K562 (cell line): ENCODE data around the gene IL4I1.
A peak's percentile ranks its signal among the peaks of the same experiment; 100 is the strongest.

Source experiments
- CBFB ChIP-seq: sonication (generic); formaldehyde crosslinking; IDR thresholded peaks from 2 replicates; pipeline ENCODE4 v1.4.0; 2020; ENCODE audit warnings: mild to moderate bottlenecking, missing genetic modification reagents
- CHD1 ChIP-seq: fragments of 200-600 bp; sonication (generic); IDR thresholded peaks from one replicate; pipeline ENCODE4 v1.6.1; 2012; ENCODE audit warnings: mild to moderate bottlenecking, moderate library complexity, low read length, inconsistent platforms
- CTCF ChIP-seq, 3 experiments: IDR thresholded peaks in 2 of 3; conservative IDR thresholded peaks in 1 of 3; 2 replicates each; pipeline ENCODE4 v1.5.1; 2011 to 2012; ENCODE audit warnings: low read length in 3 of 3, mild to moderate bottlenecking in 3 of 3, control low read depth in 2 of 3, improper control_type of control experiment in 1 of 3, inconsistent platforms in 1 of 3, low read depth in 1 of 3, mixed read lengths in 1 of 3, moderate library complexity in 1 of 3; ENCODE audit not compliant: insufficient read depth in 2 of 3
- EGR1 ChIP-seq: fragments of 450-650 bp; conservative IDR thresholded peaks from 2 replicates; pipeline ENCODE4 v1.6.1; 2017; ENCODE audit warnings: mild to moderate bottlenecking
- REST ChIP-seq, 2 experiments: fragments of 450-650 bp; formaldehyde crosslinking in 1 of 2; IDR thresholded peaks; 2 replicates each; pipeline versions ENCODE4 v1.4.0 to v1.6.1; 2014 to 2020; ENCODE audit warnings: mild to moderate bottlenecking in 2 of 2, borderline replicate concordance in 1 of 2, low read depth in 1 of 2
- SIN3B ChIP-seq: fragments of 450-650 bp; IDR thresholded peaks from 2 replicates; pipeline ENCODE4 v1.6.1; 2017; ENCODE audit warnings: low read depth, mild to moderate bottlenecking, moderate library complexity
- SP1 ChIP-seq: sonication (generic); formaldehyde crosslinking; IDR thresholded peaks from 2 replicates; pipeline ENCODE4 v1.8.1; 2022; ENCODE audit warnings: mild to moderate bottlenecking, missing genetic modification reagents
- USF2 ChIP-seq: sonication (generic); formaldehyde crosslinking; IDR thresholded peaks from 2 replicates; pipeline ENCODE4 v1.5.0; 2020; ENCODE audit warnings: missing genetic modification reagents
- ZNF444 ChIP-seq: fragments of 250-450 bp; sonication (Bioruptor Pico); IDR thresholded peaks from 2 replicates; pipeline ENCODE4 v1.4.0; 2020; ENCODE audit warnings: mild to moderate bottlenecking, moderate library complexity
- TF ChIP-seq, protein P1 (sequence below): IDR thresholded peaks from 2 replicates; pipeline ENCODE4 v1.6.1; 2011; ENCODE audit not compliant: insufficient read length; ENCODE audit errors: extremely low read depth
- TF ChIP-seq, protein P2 (sequence below): sonication (generic); formaldehyde crosslinking; IDR thresholded peaks from 2 replicates; pipeline ENCODE4 v1.8.1; 2022; ENCODE audit warnings: missing genetic modification reagents

DNA sequence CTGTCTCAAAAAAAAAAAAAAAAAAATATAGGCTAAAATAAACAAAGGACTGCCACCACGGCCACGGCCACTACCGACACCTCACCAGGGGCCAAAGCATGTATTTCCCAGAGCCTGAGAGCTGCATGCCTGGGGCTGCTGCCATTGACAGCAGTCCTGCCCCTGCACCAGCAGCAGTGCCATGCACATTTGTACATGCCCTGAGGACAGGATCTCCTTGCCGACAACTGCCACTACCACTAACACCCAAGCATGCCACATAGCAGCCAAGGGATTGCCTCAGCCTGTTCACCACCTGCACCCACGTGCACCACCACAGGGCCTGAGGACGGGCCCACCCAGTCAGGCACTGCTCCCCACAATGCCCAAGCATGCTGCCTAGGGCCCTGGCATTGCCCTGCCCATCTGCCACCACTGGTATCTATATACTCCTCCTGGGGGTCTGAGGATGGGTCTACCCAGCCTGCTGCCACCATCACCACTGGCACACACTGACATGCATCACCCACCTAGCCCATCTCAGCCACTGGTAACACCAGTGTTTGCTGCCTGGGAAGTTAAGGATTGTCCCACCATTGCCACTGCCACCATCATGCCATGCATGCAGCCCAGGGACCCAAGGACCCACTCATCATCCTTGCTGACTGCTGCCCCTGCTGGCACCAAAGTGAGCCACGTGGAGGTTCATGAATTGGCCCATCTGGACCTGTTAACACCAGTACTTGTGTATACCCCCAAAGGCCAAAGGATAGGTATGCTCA lies 43.2 kb upstream of the IL4I1 start:
- TF ChIP-seq CTCF (IDR thresholded peaks at IDR 0.05 in 2 of 3, conservative IDR thresholded peaks at IDR 0.05 in 1 of 3; ENCODE audit: insufficient read depth in 2 of 3, low read depth in 1 of 3, low read length in 3 of 3): peak in 2 of 3 experiments; percentile 7 to 40; a peak in 2 of 6 replicates
- TF ChIP-seq SIN3B: no peak
- TF ChIP-seq USF2 (CRISPR knock-in tag): no peak
- no peak for TF ChIP-seq REST (IDR thresholded peaks at IDR 0.05; ENCODE audit: borderline replicate concordance)
- TF ChIP-seq REST (CRISPR knock-in tag; IDR thresholded peaks at IDR 0.05; ENCODE audit: low read depth): no peak
- TF ChIP-seq, protein P1, sequence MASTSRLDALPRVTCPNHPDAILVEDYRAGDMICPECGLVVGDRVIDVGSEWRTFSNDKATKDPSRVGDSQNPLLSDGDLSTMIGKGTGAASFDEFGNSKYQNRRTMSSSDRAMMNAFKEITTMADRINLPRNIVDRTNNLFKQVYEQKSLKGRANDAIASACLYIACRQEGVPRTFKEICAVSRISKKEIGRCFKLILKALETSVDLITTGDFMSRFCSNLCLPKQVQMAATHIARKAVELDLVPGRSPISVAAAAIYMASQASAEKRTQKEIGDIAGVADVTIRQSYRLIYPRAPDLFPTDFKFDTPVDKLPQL: no peak
- TF ChIP-seq SP1: no peak
- no peak for TF ChIP-seq ZNF444
- no peak for TF ChIP-seq EGR1
- TF ChIP-seq CHD1: no peak
- TF ChIP-seq, protein P2, sequence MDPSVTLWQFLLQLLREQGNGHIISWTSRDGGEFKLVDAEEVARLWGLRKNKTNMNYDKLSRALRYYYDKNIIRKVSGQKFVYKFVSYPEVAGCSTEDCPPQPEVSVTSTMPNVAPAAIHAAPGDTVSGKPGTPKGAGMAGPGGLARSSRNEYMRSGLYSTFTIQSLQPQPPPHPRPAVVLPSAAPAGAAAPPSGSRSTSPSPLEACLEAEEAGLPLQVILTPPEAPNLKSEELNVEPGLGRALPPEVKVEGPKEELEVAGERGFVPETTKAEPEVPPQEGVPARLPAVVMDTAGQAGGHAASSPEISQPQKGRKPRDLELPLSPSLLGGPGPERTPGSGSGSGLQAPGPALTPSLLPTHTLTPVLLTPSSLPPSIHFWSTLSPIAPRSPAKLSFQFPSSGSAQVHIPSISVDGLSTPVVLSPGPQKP: no peak
- no peak for TF ChIP-seq CBFB (CRISPR knock-in tag)
